Erythroblast (primary cell): Measurements from ENCODE around the gene ZNF574.

Experiments
- GATA1 ChIP-seq: IDR thresholded peaks from 2 replicates; pipeline ENCODE4 v1.6.1; 2011; ENCODE audit warnings: low read depth, mild to moderate bottlenecking, control low read depth, low read length, moderate library complexity
- POLR2A ChIP-seq: IDR thresholded peaks from 2 replicates; pipeline ENCODE4 v1.6.1; 2011; ENCODE audit warnings: mild to moderate bottlenecking, low read length

GRCh38 chr19:42051166-42052115 is 24.5 kb upstream of the ZNF574 start:
- no peak for TF ChIP-seq POLR2A
- no peak for TF ChIP-seq GATA1
